22Rv1 (cell line): ENCODE measurements around the gene ACAP2.

Experiments used
- H3K27ac ChIP-seq: fragments of 450-650 bp; 2 replicates; pipeline ENCODE4 v1.5.1; 2017
- CTCF ChIP-seq: fragments of 450-650 bp; IDR thresholded peaks from 2 replicates; pipeline ENCODE4 v1.5.1; 2017; ENCODE audit warnings: mild to moderate bottlenecking
- ZFX ChIP-seq: fragments of 450-650 bp; IDR thresholded peaks from 2 replicates; pipeline ENCODE4 v1.6.1; 2017; ENCODE audit warnings: antibody characterized with exemption, borderline replicate concordance

The ACAP2 gene

GRCh38 chr3:195227871-195228270 lies 214.9 kb downstream of the ACAP2 start:
- TF ChIP-seq ZFX = no peak
- no peak for TF ChIP-seq CTCF
- H3K27ac ChIP-seq = no peak overlapping the region

- TF ChIP-seq ZFX (no peak), CTCF (peak; percentile 35)
- H3K27ac ChIP-seq = no peak overlapping the region
Observed at GRCh38 chr3:195226900-195227447, 215.8 kb downstream of the ACAP2 start.

GRCh38 chr3:195226445-195226844 lies 216.4 kb downstream of the ACAP2 start:
- TF ChIP-seq ZFX = no peak
- no peak for TF ChIP-seq CTCF
- no peak overlapping the region for H3K27ac ChIP-seq

- H3K27ac ChIP-seq = no peak overlapping the region
Observed at GRCh38 chr3:195224980-195225580, 217.7 kb downstream of the ACAP2 start.

More at GRCh38 chr3:195224980-195225580, 217.7 kb downstream of the ACAP2 start:
- TF ChIP-seq CTCF (no peak), ZFX (no peak)
